RPMI7951 (cell line): ENCODE results near the gene HSPE1. TPM values are rescaled to one million over a fixed set of nuclear protein-coding genes. Genes with fewer than 3 reads are reported as not detected.
"Not testable (repeated sequence)": the region's sequence is repeated elsewhere in the genome, so short reads cannot be mapped to it uniquely, and the experiment has no call there.

Experiments used
- DNase-seq: peaks from one replicate; pipeline ENCODE4 v3.0.0-alpha.2; 2012; ENCODE audit warnings: low read depth
- total RNA-seq: library from RNA; depleted of rRNA; stranded (reverse); fragments of >200 nt; shearing (Covaris generic); gene quantifications from 2 replicates; pipeline ENCODE4 v1.2.3, GENCODE V29; 2014; rRNA removed

HSPE1 gene
- 516 and 553 TPM in 2 replicates for total RNA-seq

GRCh38 chr2:197499594-197500502 lies at the start of gene HSPE1, which contains the start of gene HSPD1:
Gene HSPE1, plus strand, starts transcription at chr2:197500379. Its CDS starts 58 bp downstream, at chr2:197500437.
Gene HSPD1, minus strand, starts transcription at chr2:197499840. Its CDS starts 992 bp downstream, at chr2:197498848.
- DNase-seq: peak; percentile 99

GRCh38 chr2:197450465-197450864 lies 49.7 kb upstream of the HSPE1 start:
- DNase-seq: no peak

GRCh38 chr2:197450935-197451358 lies 49.2 kb upstream of the HSPE1 start:
- DNase-seq: not testable (repeated sequence)

- no peak for DNase-seq
These were observed 47.4 kb upstream of the HSPE1 start for GRCh38 chr2:197452754-197453122.

- peak; percentile 100 for DNase-seq
These were observed 46.9 kb upstream of the HSPE1 start, which contains the start of gene COQ10B for GRCh38 chr2:197453123-197453913. Gene COQ10B, plus strand, starts transcription at chr2:197453552. Its CDS starts 9 bp downstream, at chr2:197453561.

- DNase-seq: peak; percentile 96
These were observed 46.2 kb upstream of the HSPE1 start for GRCh38 chr2:197453914-197454398.

- DNase-seq: no peak
These were observed 45.3 kb upstream of the HSPE1 start for GRCh38 chr2:197454923-197455322.

- no peak for DNase-seq
These were observed 44.8 kb upstream of the HSPE1 start for GRCh38 chr2:197455428-197455827.

- no peak for DNase-seq
These were observed 39.5 kb upstream of the HSPE1 start for GRCh38 chr2:197460649-197461048.

GRCh38 chr2:197461057-197461456 lies 39.1 kb upstream of the HSPE1 start:
- DNase-seq: no peak

- DNase-seq: no peak
These were observed 36.0 kb upstream of the HSPE1 start for GRCh38 chr2:197464175-197464574.

GRCh38 chr2:197472166-197472565 lies 28.0 kb upstream of the HSPE1 start:
- DNase-seq: no peak

GRCh38 chr2:197477797-197478196 lies 22.4 kb upstream of the HSPE1 start:
- no peak for DNase-seq

- no peak for DNase-seq
These were observed 19.8 kb upstream of the HSPE1 start for GRCh38 chr2:197480165-197481036.

- not testable (repeated sequence) for DNase-seq
These were observed 15.9 kb upstream of the HSPE1 start for GRCh38 chr2:197484248-197484647.

- DNase-seq: no peak
These were observed 14.0 kb upstream of the HSPE1 start for GRCh38 chr2:197486175-197486574.

- DNase-seq: no peak
These were observed 12.8 kb upstream of the HSPE1 start for GRCh38 chr2:197487385-197487784.

GRCh38 chr2:197495433-197496134 lies 4.6 kb upstream of the HSPE1 start:
- no peak for DNase-seq

- no peak for DNase-seq
These were observed 3.5 kb upstream of the HSPE1 start for GRCh38 chr2:197496695-197497094.

- no peak for DNase-seq
These were observed 2.9 kb upstream of the HSPE1 start for GRCh38 chr2:197497326-197497725.
